Liver (tissue), 3 donors: ENCODE data around the gene SIGLEC14.

ENCODE experiments used
- ATF3 ChIP-seq: IDR thresholded peaks from 2 replicates; pipeline ENCODE4 v1.6.1; 2016; ENCODE audit warnings: antibody characterized with exemption
- CTCF ChIP-seq: fragments of 150-350 bp; IDR thresholded peaks from 2 replicates; pipeline ENCODE4 v1.5.1; 2017; ENCODE audit warnings: improper control_type of control experiment, low read depth, low read length; ENCODE audit not compliant: missing input control
- GABPA ChIP-seq, 2 donors: IDR thresholded peaks in 1 of 2; conservative IDR thresholded peaks in 1 of 2; 2 replicates each; pipeline ENCODE4 v1.6.1; 2016; ENCODE audit warnings: antibody characterized with exemption in 2 of 2, mild to moderate bottlenecking in 1 of 2, moderate library complexity in 1 of 2
- HNF4A ChIP-seq, 2 donors: conservative IDR thresholded peaks; 2 replicates each; pipeline ENCODE4 v1.6.1; 2016; ENCODE audit warnings: antibody characterized with exemption in 2 of 2, mild to moderate bottlenecking in 2 of 2
- MAX ChIP-seq: IDR thresholded peaks from 2 replicates; pipeline ENCODE4 v1.6.1; 2016; ENCODE audit warnings: antibody characterized with exemption
- RAD21 ChIP-seq, 2 donors: IDR thresholded peaks; 2 replicates each; pipeline ENCODE4 v1.6.1; 2016; ENCODE audit warnings: antibody characterized with exemption in 2 of 2, mild to moderate bottlenecking in 2 of 2
- REST ChIP-seq: IDR thresholded peaks from 2 replicates; pipeline ENCODE4 v1.6.1; 2016; ENCODE audit warnings: antibody characterized with exemption, mild to moderate bottlenecking
- RXRA ChIP-seq, 2 donors: IDR thresholded peaks; 2 replicates each; pipeline ENCODE4 v1.6.1; 2017 to 2018; ENCODE audit warnings: antibody characterized with exemption in 2 of 2, mild to moderate bottlenecking in 1 of 2
- SP1 ChIP-seq: IDR thresholded peaks from 2 replicates; pipeline ENCODE4 v1.6.1; 2018; ENCODE audit warnings: antibody characterized with exemption, mild to moderate bottlenecking
- YY1 ChIP-seq: IDR thresholded peaks from 2 replicates; pipeline ENCODE4 v1.6.1; 2016; ENCODE audit warnings: antibody characterized with exemption, mild to moderate bottlenecking
- ZBTB33 ChIP-seq: IDR thresholded peaks from 2 replicates; pipeline ENCODE4 v1.6.1; 2016; ENCODE audit warnings: antibody characterized with exemption
- donor health status: healthy.
- donor health status: healthy.

GRCh38 chr19:51640386-51640785, 6.2 kb downstream of the SIGLEC14 start:
- TF ChIP-seq CTCF (no peak), MAX (no peak), REST (no peak), RAD21 (IDR thresholded peaks at IDR 0.05) (no peak), YY1 (no peak), SP1 (no peak), HNF4A (conservative IDR thresholded peaks at IDR 0.05) (no peak), RXRA (IDR thresholded peaks at IDR 0.05) (no peak), ATF3 (no peak), ZBTB33 (no peak), GABPA (IDR thresholded peaks at IDR 0.05 in 1 of 2, conservative IDR thresholded peaks at IDR 0.05 in 1 of 2) (no peak)
